HG03575 (cell line): ENCODE measurements around the gene MAP1LC3B2.

Source experiments
- ATAC-seq: cut with Tn5 transposase; IDR thresholded peaks from one replicate; pipeline ENCODE4 v1.9.1; 2021; ENCODE audit not compliant: unreplicated experiment, insufficient number of reproducible peaks, low FRiP score; ENCODE audit errors: extremely low read depth

MAP1LC3B2 gene

GRCh38 chr12:116588390-116589028 lies 29.3 kb downstream of the MAP1LC3B2 start:
- ATAC-seq, result no peak

GRCh38 chr12:116589581-116589980 lies 30.4 kb downstream of the MAP1LC3B2 start:
- ATAC-seq, result no peak

GRCh38 chr12:116590561-116590960 lies 31.4 kb downstream of the MAP1LC3B2 start:
- ATAC-seq, result no peak

GRCh38 chr12:116591855-116592637 lies 32.9 kb downstream of the MAP1LC3B2 start:
- ATAC-seq, result no peak

- no peak for ATAC-seq
Observed at GRCh38 chr12:116592731-116593130, 33.5 kb downstream of the MAP1LC3B2 start.

GRCh38 chr12:116594325-116595038 lies 35.3 kb downstream of the MAP1LC3B2 start:
- ATAC-seq, result no peak

GRCh38 chr12:116595186-116595585 lies 36.0 kb downstream of the MAP1LC3B2 start:
- ATAC-seq, result no peak

- ATAC-seq, result no peak
Observed at GRCh38 chr12:116595672-116596071, 36.5 kb downstream of the MAP1LC3B2 start.

- no peak for ATAC-seq
Observed at GRCh38 chr12:116597886-116598285, 38.7 kb downstream of the MAP1LC3B2 start.

GRCh38 chr12:116598311-116599284 lies 39.4 kb downstream of the MAP1LC3B2 start:
- ATAC-seq, result no peak

- no peak for ATAC-seq
Observed at GRCh38 chr12:116599285-116600136, 40.3 kb downstream of the MAP1LC3B2 start.

GRCh38 chr12:116600959-116601918 lies 42.1 kb downstream of the MAP1LC3B2 start:
- no peak for ATAC-seq

GRCh38 chr12:116601933-116602810 lies 43.0 kb downstream of the MAP1LC3B2 start:
- ATAC-seq, result no peak

GRCh38 chr12:116603546-116604177 lies 44.5 kb downstream of the MAP1LC3B2 start:
- ATAC-seq, result no peak

GRCh38 chr12:116604178-116604895 lies 45.2 kb downstream of the MAP1LC3B2 start:
- ATAC-seq, result no peak
